HG03521 (cell line): ENCODE measurements around the gene FBXW5.

Experiments
- ATAC-seq: cut with Tn5 transposase; IDR thresholded peaks from one replicate; pipeline ENCODE4 v1.9.1; 2021; ENCODE audit warnings: mild to moderate bottlenecking, moderate library complexity; ENCODE audit not compliant: unreplicated experiment

FBXW5 gene

GRCh38 chr9:136913701-136914438 is 30.7 kb downstream of the FBXW5 start:
- no peak for ATAC-seq

- no peak for ATAC-seq
These were observed 33.7 kb downstream of the FBXW5 start for GRCh38 chr9:136910901-136911245.

- ATAC-seq: no peak
These were observed 34.2 kb downstream of the FBXW5 start for GRCh38 chr9:136910197-136910900.

GRCh38 chr9:136907011-136907914 is 37.3 kb downstream of the FBXW5 start:
- no peak for ATAC-seq

GRCh38 chr9:136906266-136906665 is 38.3 kb downstream of the FBXW5 start:
- ATAC-seq: no peak

- no peak for ATAC-seq
These were observed 41.4 kb downstream of the FBXW5 start for GRCh38 chr9:136903041-136903554.

GRCh38 chr9:136902259-136902821 is 42.2 kb downstream of the FBXW5 start:
- ATAC-seq: peak; percentile 40

GRCh38 chr9:136901516-136902258 is 42.9 kb downstream of the FBXW5 start:
- peak; percentile 46 for ATAC-seq

- no peak for ATAC-seq
These were observed 43.5 kb downstream of the FBXW5 start for GRCh38 chr9:136900988-136901515.

GRCh38 chr9:136900556-136900955 is 44.0 kb downstream of the FBXW5 start:
- no peak for ATAC-seq

- ATAC-seq: no peak
These were observed 45.3 kb downstream of the FBXW5 start for GRCh38 chr9:136899196-136899595.

- ATAC-seq: no peak
These were observed 45.9 kb downstream of the FBXW5 start for GRCh38 chr9:136898483-136899100.

GRCh38 chr9:136896027-136896426 is 48.5 kb downstream of the FBXW5 start:
- ATAC-seq: no peak

GRCh38 chr9:136890661-136891060 is 53.9 kb downstream of the FBXW5 start:
- no peak for ATAC-seq
